NCI-H82 treated with DMSO at 0.1 percent for 48 hours (cell line): ENCODE measurements around the gene PRKACA.
A peak's percentile ranks its signal among the peaks of the same experiment; 100 is the strongest.
"Not testable (repeated sequence)": the region's sequence is repeated elsewhere in the genome, so short reads cannot be mapped to it uniquely, and the experiment has no call there.

Source experiments
- DNase-seq: peaks from one replicate; lab custom pipeline; 2025; ENCODE audit not compliant: unreplicated experiment; lab: John Stamatoyannopoulos, UW

Gene PRKACA

DNA sequence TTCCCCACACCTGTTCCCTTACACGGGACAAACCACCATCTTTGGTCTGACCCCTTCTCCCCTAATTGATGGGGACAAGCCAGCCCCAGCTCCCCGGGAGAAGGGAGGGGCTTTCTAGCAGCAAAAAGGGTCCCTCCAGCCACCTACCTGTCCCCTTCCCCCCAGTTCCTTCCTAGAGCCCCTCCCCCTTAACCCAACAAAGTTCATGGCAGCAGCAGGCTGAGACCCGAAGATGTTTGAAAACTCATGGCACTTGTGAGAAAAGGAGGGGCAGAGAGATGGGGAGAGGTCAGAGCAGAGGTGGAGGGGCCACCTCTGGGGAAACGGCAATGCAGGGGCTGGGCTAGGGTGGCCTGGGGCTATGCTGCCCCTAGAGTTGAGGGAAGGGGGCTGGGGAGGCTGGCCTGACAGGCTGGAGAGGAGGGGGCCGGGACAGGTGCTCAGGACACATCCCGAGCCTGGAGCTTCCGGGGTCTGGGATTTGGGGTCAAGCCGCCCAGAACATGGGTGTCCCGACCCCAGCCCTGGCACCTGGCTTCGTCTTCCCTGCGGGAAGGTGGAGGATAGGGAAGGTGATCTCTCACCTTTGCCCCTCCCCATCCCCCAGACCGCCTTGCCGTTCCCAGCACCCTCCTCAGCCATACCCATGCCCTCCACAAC lies 31.3 kb upstream of the PRKACA start:
- no peak for DNase-seq

DNA sequence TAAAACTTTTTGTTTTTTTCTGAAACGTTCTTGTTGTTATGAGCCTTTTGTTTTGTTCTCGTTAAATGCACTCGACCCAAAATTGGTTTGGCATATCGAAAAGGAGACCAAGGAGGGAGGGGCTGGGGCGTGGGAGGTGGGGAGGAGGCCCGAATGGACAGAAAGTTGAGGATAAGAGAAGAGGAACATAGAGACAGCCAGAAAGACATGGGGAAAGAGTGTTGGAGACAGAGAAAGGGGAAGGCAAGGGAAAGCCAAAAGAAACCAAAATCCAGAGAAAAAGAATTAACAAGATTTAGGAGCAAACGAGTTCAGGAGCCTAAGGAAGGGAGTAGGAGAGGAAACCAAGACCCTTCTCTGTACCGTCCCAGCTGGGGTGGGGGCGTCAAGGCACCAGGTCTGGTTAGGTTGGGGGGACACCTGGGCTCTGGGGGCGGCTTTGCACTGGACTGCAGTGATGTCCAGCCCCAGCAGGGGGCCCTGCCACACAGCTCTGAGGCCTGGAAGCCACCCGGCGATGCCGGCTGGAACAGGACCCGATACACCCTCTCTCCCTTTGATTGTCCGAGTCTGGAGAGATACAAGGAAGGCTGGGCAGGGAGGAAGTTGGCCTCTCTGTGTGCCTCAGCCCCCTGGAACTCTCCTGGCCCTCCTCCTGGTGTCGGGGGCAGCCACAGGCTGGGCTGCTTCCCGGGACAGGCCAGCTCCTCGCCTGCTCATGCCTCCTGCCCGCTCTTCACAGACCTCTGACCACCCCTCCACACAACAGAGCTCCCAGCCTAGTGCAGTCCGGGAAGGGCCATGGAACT lies 30.4 kb upstream of the PRKACA start:
- no peak for DNase-seq

DNA sequence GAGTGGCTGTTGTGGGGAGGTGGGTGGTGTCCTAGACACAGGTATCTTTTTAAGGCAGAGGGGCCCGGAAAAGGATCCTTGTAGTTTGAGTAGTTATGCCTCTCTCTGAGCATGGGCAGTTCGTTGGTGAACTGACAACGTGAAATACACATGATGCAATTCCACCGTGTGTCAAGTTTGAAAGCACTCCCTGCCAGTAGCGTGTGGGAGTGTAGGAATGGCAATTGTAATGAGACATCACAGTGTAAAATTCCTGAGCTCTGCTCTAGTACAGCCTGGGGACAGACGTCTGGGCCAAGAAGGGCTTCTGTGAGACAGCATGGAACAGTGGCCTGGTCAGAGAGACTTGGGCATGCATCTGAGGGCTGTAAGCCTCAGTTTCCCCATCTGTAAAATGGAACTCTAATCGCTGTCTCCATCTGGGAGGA lies 29.2 kb upstream of the PRKACA start:
- DNase-seq = no peak

DNA sequence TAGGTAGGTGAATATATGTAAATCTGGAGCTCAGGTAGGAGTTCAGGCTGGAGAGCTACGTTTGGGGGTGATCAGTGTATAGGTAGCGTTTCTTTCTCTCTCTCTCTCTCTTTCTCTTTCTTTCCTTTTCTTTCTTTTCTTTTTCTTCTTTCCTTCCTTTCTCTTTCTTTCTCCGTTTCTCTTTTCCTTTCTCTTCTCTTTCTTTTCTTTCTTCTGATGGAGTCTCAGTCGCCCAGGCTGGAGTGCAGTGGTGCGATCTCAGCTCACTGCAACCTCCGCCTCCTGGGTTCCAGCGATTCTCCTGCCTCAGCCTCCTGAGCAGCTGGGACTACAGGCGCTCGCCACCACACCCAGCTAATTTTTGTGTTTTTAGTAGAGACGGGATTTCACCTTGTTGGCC lies 28.6 kb upstream of the PRKACA start:
- not testable (repeated sequence) for DNase-seq

DNA sequence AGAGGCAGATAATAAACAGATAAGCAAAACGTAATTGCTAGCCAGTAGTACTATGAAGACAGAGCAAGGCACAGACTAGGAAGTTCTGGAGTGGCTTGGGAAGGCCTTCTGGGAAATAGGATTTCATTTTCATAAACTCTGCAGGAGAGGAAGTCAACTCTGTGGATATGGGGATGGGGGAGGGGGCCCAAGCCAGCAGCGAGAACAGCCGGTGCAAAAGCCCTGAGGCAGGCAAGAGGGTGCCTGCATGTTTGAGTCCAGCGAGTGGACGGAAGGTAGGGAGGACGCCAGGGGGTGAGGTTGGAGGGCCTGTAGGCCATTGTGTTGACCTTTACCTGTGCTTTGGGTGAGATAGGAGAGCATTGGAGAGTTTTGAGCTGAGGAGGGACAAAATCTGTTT lies 27.8 kb upstream of the PRKACA start:
- no peak for DNase-seq

DNA sequence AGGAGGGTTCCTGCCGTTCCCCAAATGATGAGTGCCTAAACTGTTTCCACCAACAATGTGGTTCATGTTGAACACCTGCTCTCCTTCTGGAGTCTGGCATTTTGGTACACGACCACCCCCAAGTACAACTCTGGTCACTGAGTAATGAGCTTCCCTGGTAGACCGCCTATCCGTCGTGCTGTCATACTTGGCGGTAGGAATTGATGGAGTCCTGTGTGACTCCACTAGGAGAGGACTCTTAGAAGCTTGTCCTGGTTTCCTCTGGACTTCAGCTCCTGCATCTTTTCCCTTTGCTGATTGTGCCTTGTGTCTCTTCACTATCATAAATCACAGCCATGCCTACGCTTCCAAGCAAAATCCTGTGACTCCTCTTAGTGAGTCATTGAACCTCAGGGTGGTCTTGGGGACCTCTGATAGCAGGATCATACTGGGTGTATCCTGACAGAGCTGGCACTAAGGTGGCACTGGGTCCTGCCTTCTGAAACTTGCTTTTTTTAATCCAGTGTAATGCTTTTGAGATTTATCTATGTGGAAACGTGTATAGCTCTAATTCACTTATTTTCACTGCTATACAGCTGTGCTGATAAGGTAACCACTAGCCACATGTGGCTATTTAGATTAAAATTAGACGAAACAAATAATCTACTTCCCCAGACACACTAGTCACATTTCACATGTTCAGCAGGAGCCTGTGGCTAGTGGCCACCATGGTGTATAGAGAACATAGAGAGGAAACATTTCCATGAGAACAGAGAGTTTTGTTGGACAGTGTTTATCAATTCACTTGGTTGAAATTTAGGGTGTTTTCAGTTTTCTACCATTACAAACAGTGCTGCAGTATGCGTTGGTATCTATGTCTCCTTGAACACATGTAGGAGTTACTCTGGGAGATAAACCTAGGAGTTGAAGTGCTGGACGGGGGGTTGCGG lies 25.0 kb upstream of the PRKACA start:
- DNase-seq = no peak

DNA sequence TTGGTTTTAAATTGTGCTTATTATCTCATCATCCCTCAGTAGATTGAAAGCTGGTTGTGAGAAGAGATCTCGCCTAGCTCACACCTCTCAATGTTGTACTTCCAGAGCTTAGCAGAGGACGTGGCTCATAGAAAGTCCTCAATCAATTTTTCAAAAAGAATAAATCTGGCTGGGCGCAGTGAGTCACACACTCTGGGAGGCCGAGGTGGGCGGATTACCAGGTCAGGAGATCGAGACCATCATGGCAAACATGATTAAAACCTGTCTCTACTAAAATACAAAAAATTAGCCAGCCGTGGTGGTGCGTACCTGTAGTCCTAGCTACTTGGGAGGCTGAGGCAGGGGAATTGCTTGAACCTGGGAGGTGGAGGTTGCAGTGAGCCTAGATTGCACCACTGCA lies 23.5 kb upstream of the PRKACA start:
- no peak for DNase-seq

DNA sequence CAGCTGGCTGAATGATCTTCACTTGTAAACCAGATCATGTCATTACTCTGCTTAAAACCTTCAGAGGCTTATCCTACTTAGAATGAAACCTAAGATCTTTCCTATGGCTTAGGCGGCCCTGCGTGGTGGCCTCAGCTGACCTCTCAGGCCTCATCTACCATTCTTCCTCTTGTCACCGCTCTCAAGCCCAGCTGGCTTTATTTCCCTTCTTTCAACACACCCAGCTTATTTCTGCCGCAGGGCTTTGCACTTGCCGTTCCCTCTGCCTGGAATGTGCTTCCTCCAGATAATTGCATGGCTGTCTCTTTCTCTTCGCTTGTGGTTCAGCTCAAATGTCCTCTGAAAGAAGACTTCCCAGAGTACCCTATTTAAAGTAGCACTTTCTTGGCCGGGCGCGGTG lies 22.4 kb upstream of the PRKACA start:
- DNase-seq = peak; percentile 100

DNA sequence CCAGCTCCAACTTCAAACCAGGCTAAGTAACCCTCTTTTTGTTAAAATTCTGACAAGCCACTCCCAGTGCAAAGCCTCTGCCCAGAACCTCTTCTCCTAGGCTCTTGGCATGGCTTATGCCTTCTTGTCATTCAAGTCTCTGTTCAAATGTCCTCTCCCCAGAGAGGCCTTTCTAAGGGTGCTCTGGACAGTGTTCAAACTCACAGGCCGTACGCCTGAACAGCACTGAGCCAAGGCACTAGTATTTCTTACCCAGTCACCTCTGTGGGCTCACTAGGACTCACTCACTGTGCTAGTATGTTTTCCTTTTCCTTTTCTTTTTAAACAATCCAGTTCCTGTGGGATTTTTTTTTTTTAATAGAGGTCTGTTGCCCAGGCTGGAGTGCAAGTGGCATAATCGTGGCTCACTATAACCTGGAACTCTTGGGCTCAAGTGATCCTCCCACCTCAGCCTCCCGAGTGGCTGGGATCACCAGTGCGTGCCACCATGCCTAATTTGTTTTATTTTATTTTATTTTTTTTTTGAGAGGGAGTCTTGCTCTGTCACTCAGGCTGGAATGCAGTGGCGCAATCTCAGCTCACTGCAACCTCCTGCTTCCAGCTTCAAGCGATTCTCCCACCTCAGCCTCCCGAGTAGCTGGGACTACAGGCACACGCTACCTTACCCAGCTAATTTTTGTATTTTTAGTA lies 21.2 kb upstream of the PRKACA start:
- no peak for DNase-seq

DNA sequence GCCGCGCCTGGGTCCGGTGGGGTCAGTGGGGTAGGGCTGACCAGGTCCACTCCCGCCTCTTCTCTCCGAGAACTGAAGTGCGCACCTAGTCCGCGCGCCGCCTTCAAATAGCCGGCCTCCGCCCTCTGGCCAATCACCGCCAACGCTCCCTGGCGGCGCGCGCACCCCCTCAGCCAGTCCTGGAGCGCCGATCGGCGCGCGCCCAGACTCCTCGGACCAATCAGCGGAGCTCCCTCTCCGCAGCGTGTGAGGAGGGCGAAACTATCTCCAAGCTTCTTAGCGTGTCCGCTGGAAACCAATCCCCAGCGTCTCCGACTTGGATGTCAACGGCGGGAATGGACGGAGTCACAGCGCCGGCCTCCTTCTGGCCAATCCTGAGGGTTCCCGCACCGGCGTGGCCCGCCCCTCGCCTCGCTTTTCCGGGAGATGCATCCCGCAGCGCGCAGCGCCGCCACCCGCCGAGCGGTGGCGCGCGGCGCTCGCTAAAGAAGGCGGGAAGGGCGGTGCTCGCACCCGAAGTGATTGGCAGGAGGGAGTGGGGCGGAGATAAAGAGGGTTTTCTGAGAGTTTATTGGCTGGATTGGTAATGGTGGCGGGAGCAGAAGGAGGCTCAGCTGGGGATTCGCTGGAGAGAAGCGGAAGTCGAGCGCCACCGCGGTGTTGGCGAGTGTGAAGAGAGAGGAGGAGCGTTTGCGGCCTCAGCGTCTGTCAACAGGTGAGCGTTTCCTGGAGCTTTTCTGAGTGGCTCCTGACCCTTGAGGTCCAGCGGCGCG lies 19.1 kb upstream of the PRKACA start, which contains the start of gene ASF1B:
Gene ASF1B (minus strand): TSS at position 81 of the 773 bp plus-strand sequence. CDS start 133 bp downstream, outside the sequence.
- DNase-seq = peak; percentile 100

DNA sequence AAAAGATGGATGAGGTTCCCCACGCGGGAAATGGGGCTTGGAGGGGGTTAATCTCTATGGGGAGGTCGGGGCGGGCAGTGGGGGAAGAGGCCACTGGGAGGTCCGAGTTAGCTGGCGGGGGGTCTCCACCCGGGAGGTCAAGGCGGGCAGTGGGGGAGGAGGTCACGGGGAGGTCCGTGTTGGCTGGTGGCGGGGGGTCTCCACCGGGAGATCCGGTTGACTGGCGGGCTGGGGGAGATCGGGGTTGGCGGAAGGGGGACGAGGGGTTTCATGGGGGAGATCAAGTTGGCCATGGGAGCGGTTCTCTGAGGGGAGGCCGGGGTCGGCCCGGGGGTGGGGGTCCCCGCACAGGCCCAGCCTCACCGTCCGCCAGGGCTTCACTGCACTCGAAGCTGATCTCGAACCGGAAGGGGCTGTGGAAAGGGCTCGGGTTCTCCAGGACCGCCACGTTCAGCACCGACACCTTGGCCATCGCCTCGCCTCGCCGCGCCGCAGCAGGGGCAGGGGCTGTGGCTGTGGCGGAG lies 18.5 kb upstream of the PRKACA start:
- no peak for DNase-seq

DNA sequence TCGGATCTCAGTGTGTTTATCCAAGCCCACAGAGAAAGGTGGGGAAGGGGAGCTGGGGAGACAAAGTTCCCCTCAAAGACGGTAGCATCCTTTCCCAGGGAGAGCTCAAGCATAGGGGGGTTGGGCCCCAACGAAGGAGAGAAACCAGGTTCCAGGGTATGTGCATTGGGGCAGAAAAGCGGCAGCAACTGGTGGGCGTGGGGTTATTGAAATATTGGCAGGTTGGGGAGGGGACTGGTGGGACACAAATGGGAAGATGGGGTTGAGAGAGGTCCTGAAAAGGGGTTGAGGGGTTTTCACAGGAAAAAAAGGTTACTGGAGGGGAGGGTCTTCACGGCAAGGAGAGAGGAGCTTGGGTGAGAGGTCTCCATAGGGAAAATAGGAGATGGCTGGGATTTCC lies 17.8 kb upstream of the PRKACA start:
- no peak for DNase-seq

DNA sequence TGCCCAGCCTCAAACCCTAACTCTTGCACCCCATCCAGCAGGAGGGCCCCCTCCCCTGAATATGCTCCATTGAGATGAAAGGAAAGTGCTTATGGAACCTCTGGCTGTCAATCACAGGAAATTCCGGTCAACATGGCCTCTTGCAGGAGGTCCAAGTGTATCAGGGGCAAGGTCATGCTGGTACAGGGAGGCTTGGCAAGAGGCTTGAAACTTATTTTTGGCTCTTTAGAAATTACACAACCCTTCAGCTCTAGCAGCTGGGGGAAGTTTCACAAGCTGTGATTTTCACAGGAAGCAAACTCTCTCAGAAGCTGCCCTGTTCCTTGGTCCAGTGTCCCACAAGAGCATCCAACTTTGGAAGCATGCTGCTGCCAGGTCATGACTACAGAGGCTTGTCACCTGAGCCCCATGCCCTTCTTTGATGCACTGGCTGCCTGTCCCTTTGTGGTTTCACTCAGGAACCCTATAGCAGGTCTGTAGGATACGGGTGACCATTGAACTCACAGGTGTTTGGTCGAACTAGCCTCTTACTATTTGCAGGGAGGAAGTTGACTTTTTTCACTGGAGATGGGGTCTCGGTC lies 10.5 kb upstream of the PRKACA start:
- no peak for DNase-seq

DNA sequence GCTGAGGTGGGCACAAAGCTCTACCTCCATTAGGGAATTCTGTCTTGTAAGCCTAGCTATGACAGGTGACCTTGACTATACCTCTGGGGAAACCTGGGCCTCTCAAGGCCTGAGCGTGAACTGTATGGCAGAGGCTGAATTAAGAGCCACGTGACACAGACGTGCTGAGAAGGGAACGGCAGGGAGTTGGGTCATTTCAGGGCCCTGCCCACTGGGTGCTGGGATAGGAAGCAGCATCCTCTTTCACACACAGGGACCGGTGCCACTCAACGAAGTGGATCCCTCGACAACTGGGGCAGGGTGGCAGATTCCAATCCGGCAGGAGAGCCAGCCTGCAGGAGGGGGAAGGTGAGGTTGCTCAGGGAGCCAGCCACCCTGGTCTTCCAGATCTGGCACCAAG lies 9.6 kb upstream of the PRKACA start:
- DNase-seq = no peak

DNA sequence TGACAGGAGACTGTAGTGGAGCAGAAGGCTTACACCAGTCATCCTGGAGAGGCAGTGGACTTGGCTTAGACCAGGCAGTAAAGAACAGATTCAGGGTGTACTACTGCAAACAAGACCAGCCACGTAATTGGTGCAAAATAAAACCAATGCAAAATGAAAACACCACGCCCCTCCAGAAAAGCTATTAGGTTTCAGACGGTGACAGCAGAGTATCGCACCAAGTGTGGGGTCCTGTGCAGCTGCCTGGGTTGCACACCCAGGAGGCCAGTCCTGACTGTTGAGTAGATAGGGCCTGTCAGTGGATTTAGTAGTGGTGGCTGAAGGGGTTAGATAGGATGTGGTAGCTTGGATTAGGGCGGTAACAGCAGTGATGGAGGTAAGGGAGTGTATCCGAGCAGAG lies 5.4 kb upstream of the PRKACA start:
- DNase-seq = no peak

DNA sequence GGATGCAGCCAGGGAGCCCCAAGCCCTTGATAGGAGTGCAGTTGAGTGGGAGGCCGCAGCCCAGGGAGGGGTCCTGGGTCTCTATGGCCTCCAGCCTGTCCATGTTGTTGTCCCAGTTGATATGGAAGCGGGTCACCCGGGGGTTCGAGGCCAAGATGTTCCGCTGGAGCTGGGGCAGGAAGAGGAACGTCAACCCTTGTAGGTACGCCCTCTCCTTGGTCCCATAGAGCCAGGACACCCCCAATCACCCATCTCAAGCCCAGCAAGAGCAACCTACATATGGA lies 2.9 kb upstream of the PRKACA start:
- no peak for DNase-seq

DNA sequence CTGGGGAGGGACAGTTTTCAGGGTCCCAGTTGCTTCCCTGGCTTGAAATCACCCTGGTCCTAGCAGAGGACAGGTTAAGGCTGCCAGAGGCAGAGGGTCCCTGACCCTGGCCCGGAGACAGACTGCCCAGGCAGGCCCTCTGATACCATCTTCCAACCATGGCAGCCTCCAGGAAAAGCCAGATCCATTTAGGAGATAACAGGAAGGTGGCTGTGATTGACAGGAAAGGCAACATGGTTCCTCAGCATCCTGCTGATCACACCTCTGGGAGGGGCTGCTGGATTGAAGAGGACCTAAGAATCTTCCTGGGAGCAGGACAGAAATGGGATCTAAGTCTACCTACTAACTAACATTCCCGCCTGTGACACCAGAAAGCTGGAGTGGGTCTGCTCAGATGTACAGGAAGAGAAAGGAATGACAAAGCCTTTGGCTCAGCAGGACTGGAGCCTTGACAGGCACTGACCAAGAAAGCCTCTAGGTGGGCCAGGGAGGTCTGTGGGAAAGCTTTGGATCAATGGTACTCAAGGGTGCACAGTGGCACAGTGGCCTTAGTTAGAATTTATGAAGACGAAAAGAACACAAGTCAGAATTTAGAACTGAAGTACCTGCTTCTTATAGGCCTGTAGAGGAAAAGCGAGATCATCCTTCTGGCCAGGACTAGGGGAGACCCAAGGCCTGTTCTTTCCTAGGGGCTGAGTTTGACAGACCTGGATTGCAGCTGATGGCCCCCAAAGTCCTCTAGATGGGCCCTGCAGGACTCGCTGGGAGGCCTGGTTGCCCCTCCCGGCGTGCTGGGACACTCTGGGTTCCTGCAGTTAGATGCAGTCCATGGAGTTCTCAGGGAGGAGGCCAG lies 2.3 kb upstream of the PRKACA start:
- DNase-seq = no peak

DNA sequence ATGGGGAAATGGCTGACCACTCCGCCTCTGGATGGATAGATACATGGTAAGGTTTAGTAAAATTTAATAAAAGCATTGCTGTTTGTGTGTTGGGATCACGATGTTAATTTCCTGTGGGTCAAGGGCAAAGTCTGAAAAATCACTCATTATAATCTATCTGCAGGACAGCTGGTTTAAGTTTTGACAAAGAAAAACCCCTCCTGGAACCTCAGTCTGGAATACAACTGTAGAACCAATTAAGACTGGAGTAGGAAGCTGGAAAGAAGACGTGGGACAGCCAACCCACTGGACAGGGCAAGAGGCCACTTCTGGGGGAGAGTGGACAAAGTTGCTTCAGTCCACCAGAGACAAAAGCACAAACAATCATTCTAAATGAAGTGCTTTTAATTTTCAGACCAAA lies 1.6 kb upstream of the PRKACA start:
- no peak for DNase-seq
